ENCODE data around the gene MGAT2.

DNA sequence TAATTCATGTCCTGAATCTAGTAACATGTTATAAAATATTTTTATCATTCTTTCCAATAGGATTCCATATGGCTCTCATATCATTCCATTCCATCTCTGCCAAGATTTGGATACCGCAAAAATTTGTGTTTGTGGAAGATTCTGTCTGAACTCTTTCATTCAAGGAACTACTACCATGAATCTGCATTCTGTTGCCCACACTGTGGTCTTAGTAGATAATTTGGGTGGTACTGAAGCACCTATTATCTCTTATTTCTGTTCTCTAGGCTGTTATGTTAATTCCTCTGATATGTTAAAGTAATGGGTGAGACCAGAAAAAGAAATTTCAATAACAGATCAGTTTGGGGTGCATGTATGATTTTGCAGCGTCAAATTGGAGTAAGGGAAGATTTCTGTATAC, 6.4 kb upstream of the MGAT2 start:
- TF ChIP-seq, protein P1, sequence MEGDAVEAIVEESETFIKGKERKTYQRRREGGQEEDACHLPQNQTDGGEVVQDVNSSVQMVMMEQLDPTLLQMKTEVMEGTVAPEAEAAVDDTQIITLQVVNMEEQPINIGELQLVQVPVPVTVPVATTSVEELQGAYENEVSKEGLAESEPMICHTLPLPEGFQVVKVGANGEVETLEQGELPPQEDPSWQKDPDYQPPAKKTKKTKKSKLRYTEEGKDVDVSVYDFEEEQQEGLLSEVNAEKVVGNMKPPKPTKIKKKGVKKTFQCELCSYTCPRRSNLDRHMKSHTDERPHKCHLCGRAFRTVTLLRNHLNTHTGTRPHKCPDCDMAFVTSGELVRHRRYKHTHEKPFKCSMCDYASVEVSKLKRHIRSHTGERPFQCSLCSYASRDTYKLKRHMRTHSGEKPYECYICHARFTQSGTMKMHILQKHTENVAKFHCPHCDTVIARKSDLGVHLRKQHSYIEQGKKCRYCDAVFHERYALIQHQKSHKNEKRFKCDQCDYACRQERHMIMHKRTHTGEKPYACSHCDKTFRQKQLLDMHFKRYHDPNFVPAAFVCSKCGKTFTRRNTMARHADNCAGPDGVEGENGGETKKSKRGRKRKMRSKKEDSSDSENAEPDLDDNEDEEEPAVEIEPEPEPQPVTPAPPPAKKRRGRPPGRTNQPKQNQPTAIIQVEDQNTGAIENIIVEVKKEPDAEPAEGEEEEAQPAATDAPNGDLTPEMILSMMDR (IDR thresholded peaks at IDR 0.05) = no peak
- TF ChIP-seq POLR2A (IDR thresholded peaks at IDR 0.05) = no peak

All from ovary (tissue), 3 donors.